ENCODE data around the gene MEGF11.
"Not testable (repeated sequence)": the region's sequence is repeated elsewhere in the genome, so short reads cannot be mapped to it uniquely, and the experiment has no call there.

MEGF11 gene

GRCh38 chr15:65896236-65896635 is 357.3 kb downstream of the MEGF11 start:
- DNase-seq (ENCODE audit: low spot score), result no peak

- no peak for DNase-seq (ENCODE audit: low spot score)
Observed at GRCh38 chr15:65893060-65893459, 360.5 kb downstream of the MEGF11 start.

GRCh38 chr15:65888981-65889380 is 364.6 kb downstream of the MEGF11 start:
- DNase-seq (ENCODE audit: low spot score), result no peak

GRCh38 chr15:65887565-65887964 is 366.0 kb downstream of the MEGF11 start:
- no peak for DNase-seq (ENCODE audit: low spot score)

GRCh38 chr15:65885668-65886218 is 367.8 kb downstream of the MEGF11 start:
- DNase-seq (ENCODE audit: low spot score), result no peak

GRCh38 chr15:65884511-65884910 is 369.0 kb downstream of the MEGF11 start:
- no peak for DNase-seq (ENCODE audit: low spot score)

GRCh38 chr15:65883571-65883970 is 370.0 kb downstream of the MEGF11 start:
- no peak for DNase-seq (ENCODE audit: low spot score)

GRCh38 chr15:65881766-65882434 is 371.6 kb downstream of the MEGF11 start:
- no peak for DNase-seq (ENCODE audit: low spot score)

GRCh38 chr15:65877749-65878148 is 375.8 kb downstream of the MEGF11 start:
- DNase-seq (ENCODE audit: low spot score), result no peak

- no peak for DNase-seq (ENCODE audit: low spot score)
Observed at GRCh38 chr15:65875458-65875857, 378.1 kb downstream of the MEGF11 start.

- DNase-seq (ENCODE audit: low spot score), result no peak
Observed at GRCh38 chr15:65873256-65873655, 380.3 kb downstream of the MEGF11 start.

- DNase-seq (ENCODE audit: low spot score), result not testable (repeated sequence)
Observed at GRCh38 chr15:65872596-65872995, 381.0 kb downstream of the MEGF11 start.

- DNase-seq (ENCODE audit: low spot score), result not testable (repeated sequence)
Observed at GRCh38 chr15:65871886-65872285, 381.7 kb downstream of the MEGF11 start.

GRCh38 chr15:65870889-65871533 is 382.5 kb downstream of the MEGF11 start:
- no peak for DNase-seq (ENCODE audit: low spot score)

GRCh38 chr15:65869954-65870871 is 383.3 kb downstream of the MEGF11 start:
- DNase-seq (ENCODE audit: low spot score), result peak; percentile 40

- peak; percentile 98 for DNase-seq (ENCODE audit: low spot score)
Observed at GRCh38 chr15:65869126-65869953, 384.2 kb downstream of the MEGF11 start, which contains the start of gene RAB11A. TSS of gene RAB11A (plus strand) at chr15:65869491. CDS start at chr15:65869586, 95 bp downstream.

GRCh38 chr15:65868546-65869125 is 384.9 kb downstream of the MEGF11 start:
- no peak for DNase-seq (ENCODE audit: low spot score)

GRCh38 chr15:65867933-65868332 is 385.6 kb downstream of the MEGF11 start:
- DNase-seq (ENCODE audit: low spot score), result not testable (repeated sequence)

- no peak for DNase-seq (ENCODE audit: low spot score)
Observed at GRCh38 chr15:65867244-65867643, 386.3 kb downstream of the MEGF11 start.

- no peak for DNase-seq (ENCODE audit: low spot score)
Observed at GRCh38 chr15:65863106-65863505, 390.4 kb downstream of the MEGF11 start.

GRCh38 chr15:65862682-65863081 is 390.9 kb downstream of the MEGF11 start:
- DNase-seq (ENCODE audit: low spot score), result peak; percentile 86
